NB4 (cell line): ENCODE results near the gene BCL2.

Experiments used
- CTCF ChIP-seq: IDR thresholded peaks from one replicate; pipeline ENCODE4 v1.5.1; 2012; ENCODE audit warnings: low read depth, low read length
- POLR2A ChIP-seq: IDR thresholded peaks from 2 replicates; pipeline ENCODE4 v1.6.1; 2011; ENCODE audit warnings: mild to moderate bottlenecking; ENCODE audit not compliant: insufficient read length; ENCODE audit errors: extremely low read depth
- TF ChIP-seq, protein P1 (sequence below): IDR thresholded peaks from 2 replicates; pipeline ENCODE4 v1.6.1; 2011; ENCODE audit warnings: low read depth, low read length

DNA sequence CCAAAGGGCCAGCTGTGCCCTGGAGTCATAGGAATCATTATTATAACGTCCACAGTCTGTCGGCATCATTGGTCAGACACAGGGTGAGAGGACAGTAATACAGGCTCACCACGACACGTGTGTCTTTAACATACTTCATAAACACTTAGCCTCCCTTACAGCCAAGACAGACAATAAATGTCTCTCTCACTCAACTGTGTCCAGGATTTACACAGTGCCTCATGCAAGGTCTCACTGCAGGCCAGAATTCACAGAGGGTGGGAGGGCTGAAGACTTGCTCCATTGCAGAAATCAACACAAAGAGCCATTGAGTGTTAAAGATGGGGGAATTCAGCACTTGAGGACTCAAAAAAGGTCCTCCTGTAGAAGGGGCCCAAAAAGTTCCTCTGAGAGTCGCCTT is 210.5 kb downstream of the BCL2 start:
- TF ChIP-seq CTCF: no peak
- no peak for TF ChIP-seq POLR2A
- TF ChIP-seq, protein P1, sequence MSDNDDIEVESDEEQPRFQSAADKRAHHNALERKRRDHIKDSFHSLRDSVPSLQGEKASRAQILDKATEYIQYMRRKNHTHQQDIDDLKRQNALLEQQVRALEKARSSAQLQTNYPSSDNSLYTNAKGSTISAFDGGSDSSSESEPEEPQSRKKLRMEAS: no peak
